K562 (cell line): ENCODE measurements around the gene CTSD. TPM values are rescaled to one million over a fixed set of nuclear protein-coding genes. Genes with fewer than 3 reads are reported as not detected.

Experiments used
- ATAC-seq: fragments of 200-7000 bp; cut with Tn5 transposase; 3 replicates; pipeline ENCODE4 v1.9.1; 2020; ENCODE audit warnings: moderate library complexity
- BruUV-seq: library from RNA; stranded (reverse); fragments of 400-500 nt; replicated peaks from 2 replicates; lab custom pipeline; 2021; lab: Mats Ljungman, UMichigan
- CTCF ChIA-PET: fragments of 300-600 bp; formaldehyde crosslinking; extraction: SDS; loops from one replicate; lab custom pipeline; 2021; ENCODE audit warnings: low intra/inter-chr PET ratio; lab: Yijun Ruan, JAX
- POLR2A ChIA-PET: fragments of 300-600, 350-650 bp; sonication (Branson Sonifier 250); formaldehyde crosslinking; extraction: SDS; loops from one replicate; lab custom pipeline; 2021; ENCODE audit warnings: antibody characterized with exemption, inconsistent platforms; lab: Yijun Ruan, JAX
- DNase-seq, 4 experiments: peaks; one replicate each; pipeline versions ENCODE4 v3.0.0 to v3.0.0-alpha.2; 2011 to 2018; ENCODE audit warnings: low spot score in 3 of 4, mixed read lengths in 3 of 4; ENCODE audit errors: extremely low read depth in 1 of 4
- FAIRE-seq: peaks from 2 replicates; lab custom pipeline; 2011; peaks lifted over from hg19 to GRCh38; lab: Jason Lieb, UNC
- H2AFZ ChIP-seq: 2 replicates; pipeline ENCODE4 v1.6.0; 2011; ENCODE audit warnings: low read depth, low read length, control low read depth, inconsistent platforms
- H3K27ac ChIP-seq: fragments of 200-600 bp; 3 replicates; pipeline ENCODE4 v1.8.0; 2011; ENCODE audit warnings: low read depth, mild to moderate bottlenecking, control low read depth, inconsistent platforms, low read length, moderate library complexity, mixed read lengths; ENCODE audit errors: extremely low read depth
- H3K27me3 ChIP-seq, 2 experiments: fragments of 300-600 bp in 1 of 2; 2 replicates in 1 of 2; 3 replicates in 1 of 2; pipeline versions ENCODE4 v1.6.0 to v1.8.0; 2011; ENCODE audit warnings: inconsistent platforms in 2 of 2, low read length in 2 of 2, mild to moderate bottlenecking in 1 of 2, mixed read lengths in 1 of 2, moderate library complexity in 1 of 2; ENCODE audit not compliant: control insufficient read depth in 2 of 2, insufficient read depth in 2 of 2
- H3K36me3 ChIP-seq: fragments of 300-600 bp; 3 replicates; pipeline ENCODE4 v1.8.0; 2011; ENCODE audit warnings: mild to moderate bottlenecking, low read length, inconsistent platforms; ENCODE audit not compliant: control insufficient read depth, insufficient read depth
- H3K4me1 ChIP-seq, 2 experiments: fragments of 200-600 bp in 1 of 2; replicated peaks in 1 of 2; 2 replicates in 1 of 2; 3 replicates in 1 of 2; pipeline versions ENCODE4 v1.5.1 to v1.8.0; 2011; ENCODE audit warnings: inconsistent platforms in 2 of 2, low read length in 2 of 2, mild to moderate bottlenecking in 1 of 2, mixed read lengths in 1 of 2, moderate library complexity in 1 of 2; ENCODE audit not compliant: control insufficient read depth in 2 of 2, insufficient read depth in 2 of 2
- H3K4me2 ChIP-seq: 2 replicates; pipeline ENCODE4 v1.6.1; 2011; ENCODE audit warnings: low read length, control low read depth, inconsistent platforms, mixed read lengths; ENCODE audit not compliant: insufficient read depth
- H3K4me3 ChIP-seq: fragments of 200-600 bp; sonication (generic), shearing (Covaris generic); 2 replicates; pipeline ENCODE4 v1.5.1; 2016; ENCODE audit warnings: control low read depth, inconsistent platforms
- H3K79me2 ChIP-seq: fragments of 200-600 bp; 3 replicates; pipeline ENCODE4 v1.8.0; 2011; ENCODE audit warnings: low read length, inconsistent platforms; ENCODE audit not compliant: control insufficient read depth, insufficient read depth
- H3K9ac ChIP-seq, 2 experiments: 2 replicates each; pipeline versions ENCODE4 v1.6.0 to v1.6.1; 2011; ENCODE audit warnings: low read depth in 2 of 2, low read length in 2 of 2, control low read depth in 1 of 2, inconsistent platforms in 1 of 2, mild to moderate bottlenecking in 1 of 2, mixed read lengths in 1 of 2; ENCODE audit not compliant: insufficient read depth in 1 of 2
- H3K9me1 ChIP-seq: one replicate; pipeline ENCODE4 v1.6.0; 2011; ENCODE audit warnings: inconsistent platforms, mild to moderate bottlenecking, low read length, moderate library complexity; ENCODE audit not compliant: control insufficient read depth, insufficient read depth
- H3K9me3 ChIP-seq: replicated peaks from 2 replicates; pipeline ENCODE4 v1.5.1; 2011; ENCODE audit warnings: low read depth, low read length, inconsistent platforms; ENCODE audit not compliant: control insufficient read depth, insufficient read depth
- H4K20me1 ChIP-seq: replicated peaks from 2 replicates; pipeline ENCODE4 v1.6.1; 2011; ENCODE audit warnings: low read length, inconsistent platforms, mixed read lengths; ENCODE audit not compliant: control insufficient read depth, insufficient read depth
- C11orf30 ChIP-seq: fragments of 450-650 bp; IDR thresholded peaks from 2 replicates; pipeline ENCODE4 v1.6.1; 2016; ENCODE audit warnings: low read depth, mild to moderate bottlenecking
- CBX2 ChIP-seq: fragments of 200-600 bp; sonication (generic); IDR thresholded peaks from one replicate; pipeline ENCODE4 v1.6.1; 2012; ENCODE audit warnings: mild to moderate bottlenecking, low read length, inconsistent platforms; ENCODE audit not compliant: insufficient read depth, poor library complexity, severe bottlenecking
- GATAD2B ChIP-seq: fragments of 450-650 bp; IDR thresholded peaks from 2 replicates; pipeline ENCODE4 v1.6.1; 2017; ENCODE audit warnings: mild to moderate bottlenecking, borderline replicate concordance
- ILK ChIP-seq: fragments of 450-650 bp; IDR thresholded peaks from 2 replicates; pipeline ENCODE4 v1.6.1; 2016; ENCODE audit warnings: missing genetic modification characterization, low read depth, mild to moderate bottlenecking, missing compliant biosample characterization, moderate library complexity, borderline replicate concordance
- MAFF ChIP-seq: IDR thresholded peaks from 2 replicates; pipeline ENCODE4 v1.6.1; 2012; ENCODE audit warnings: low read length, improper control_type of control experiment
- PRDM10 ChIP-seq: fragments of 450-650 bp; IDR thresholded peaks from 2 replicates; pipeline ENCODE4 v1.6.1; 2018; ENCODE audit not compliant: partially characterized antibody
- REST ChIP-seq, 2 experiments: fragments of 450-650 bp; formaldehyde crosslinking in 1 of 2; IDR thresholded peaks; 2 replicates each; pipeline versions ENCODE4 v1.4.0 to v1.6.1; 2014 to 2020; ENCODE audit warnings: mild to moderate bottlenecking in 2 of 2, borderline replicate concordance in 1 of 2, low read depth in 1 of 2
- SAFB ChIP-seq: fragments of 200-400 bp; formaldehyde crosslinking; IDR thresholded peaks from 2 replicates; pipeline ENCODE4 v1.6.1; 2017; ENCODE audit warnings: low read depth, low read length, borderline replicate concordance
- WGBS: fragments of 100-300 bp; shearing (Covaris generic); methylation state at CpG from one replicate; pipeline ENCODE4 v1.1.6; 2016; ENCODE audit warnings: low coverage, mixed read lengths; ENCODE audit not compliant: insufficient coverage; ENCODE audit errors: missing lambda C conversion rate; 5-methylcytosine and 5-hydroxymethylcytosine counted together
- in situ Hi-C: fragments of 300-500 bp; cut with MboI; formaldehyde crosslinking; loops from 4 replicates; pipeline ENCODE4 v1.15.0; 2018; ENCODE audit warnings: inconsistent platforms, mixed read lengths
- intact Hi-C: fragments of 100-400 bp; cut with micrococcal nuclease; formaldehyde crosslinking; loops from 2 replicates; pipeline ENCODE4 v1.14.2; 2022
- polyA plus RNA-seq, 8 experiments: library from polyadenylated mRNA; depleted of rRNA in 4 of 8; stranded (reverse) in 5 of 8; unstranded in 3 of 8; fragments of >200 nt; fragmentation: Nextera tagmentation in 2 of 8; fragmentation: Illumina TruSeq in 1 of 8; extraction: Ambion mirVana in 2 of 8; extraction: Trizol in 1 of 8; gene quantifications; 2 replicates each; pipeline versions ENCODE4 v1.2.1 to v1.2.3, GENCODE V29; 2011 to 2014; ENCODE audit warnings: inconsistent platforms in 1 of 8, missing spikeins in 1 of 8
- total RNA-seq, 7 experiments: library from RNA; depleted of rRNA in 6 of 7; stranded (reverse); fragments of >200 nt in 6 of 7; fragmentation: Illumina TruSeq in 2 of 7; extraction: Trizol in 2 of 7; gene quantifications; 2 replicates each; pipeline versions ENCODE4 v1.2.1 to v1.2.3, GENCODE V29; 2011 to 2021; ENCODE audit warnings: low replicate concordance in 1 of 7

Gene CTSD
- total and polyA plus RNA-seq, 9 of the 15 experiments (the other 6 are each of a cell fraction or from before 2014, with no cell fraction given), result 1.0 to 112 (median 40.9) TPM

GRCh38 chr11:1760351-1761109, 3.2 kb downstream of the CTSD start:
- H3K79me2 ChIP-seq, result peaks cover 17% of the 10 kb centered on the region
- FAIRE-seq (peak; percentile 77), ATAC-seq (peak; percentile 3; the same call in 1 of the 3 replicates), DNase-seq (peak in 2 of 4 experiments; percentile 44 to 55)
- H3K36me3 ChIP-seq, result peaks cover 23% of the 10 kb centered on the region; the same call in 1 of the 3 replicates
- peak overlapping the region; percentile 4; the same call in 1 of the 2 replicates for H3K4me2 ChIP-seq
- H3K4me3 ChIP-seq, result no peak overlapping the region
- H2AFZ ChIP-seq, result no peak overlapping the region; the same call in 1 of the 2 replicates
- H3K27ac ChIP-seq, result peak overlapping the region; percentile 72; the same call in 2 of the 3 replicates
- peaks cover 4% of the 10 kb centered on the region; the same call in 1 of the 2 replicates for H4K20me1 ChIP-seq
- no peaks in the 10 kb centered on the region for H3K9me3 ChIP-seq
- no peaks in the 10 kb centered on the region for H3K27me3 ChIP-seq
- BruUV-seq, result no TSS peak
- H3K9ac ChIP-seq, result peak overlapping the region; percentile 30 to 83; a peak in 3 of 4 replicates
- in situ Hi-C loops, result loop anchor here (5.0 kb wide), 1 partner anchor 33 kb away; no protein-coding TSS in a partner anchor
- ChIA-PET POLR2A (no interaction called here), CTCF (no interaction called here)
- WGBS, result 62% methylated on average over 10 of the region's 23 CpGs
- peaks cover 7% of the 10 kb centered on the region for H3K9me1 ChIP-seq
- intact Hi-C loops, result no loop called here
- peaks cover 31 to 80% of the 10 kb centered on the region in 2 experiments for H3K4me1 ChIP-seq
- peak; percentile 40; the same call in 1 of the 2 replicates for TF ChIP-seq MAFF
- 0 out of 2 replicates have a peak, but pooled peaks have one; percentile 21 for TF ChIP-seq GATAD2B
- TF ChIP-seq CBX2, result no peak
- no peak for TF ChIP-seq SAFB
- peak; percentile 91 for TF ChIP-seq REST (IDR thresholded peaks at IDR 0.05; ENCODE audit: borderline replicate concordance)
- TF ChIP-seq REST (CRISPR knock-in tag; IDR thresholded peaks at IDR 0.05; ENCODE audit: low read depth), result no peak
- TF ChIP-seq PRDM10, result peak; percentile 60
- TF ChIP-seq ILK (tag), result no peak
- peak; percentile 94 for TF ChIP-seq C11orf30
